Testis (tissue), 2 donors: ENCODE measurements around the gene HHIPL1.

Source experiments
- POLR2A ChIP-seq: fragments of 450-650 bp; IDR thresholded peaks from one replicate; pipeline ENCODE4 v1.6.1; 2017; ENCODE audit warnings: antibody characterized with exemption, mild to moderate bottlenecking, moderate library complexity
- TF ChIP-seq, protein P1 (sequence below), 3 experiments: fragments of 450-650 bp in 2 of 3; fragments of 200-600 bp in 1 of 3; sonication (generic) in 1 of 3; IDR thresholded peaks; one replicate each; pipeline ENCODE4 v1.5.1; 2016 to 2019; ENCODE audit warnings: antibody characterized with exemption in 3 of 3, mild to moderate bottlenecking in 2 of 3, moderate library complexity in 1 of 3

DNA sequence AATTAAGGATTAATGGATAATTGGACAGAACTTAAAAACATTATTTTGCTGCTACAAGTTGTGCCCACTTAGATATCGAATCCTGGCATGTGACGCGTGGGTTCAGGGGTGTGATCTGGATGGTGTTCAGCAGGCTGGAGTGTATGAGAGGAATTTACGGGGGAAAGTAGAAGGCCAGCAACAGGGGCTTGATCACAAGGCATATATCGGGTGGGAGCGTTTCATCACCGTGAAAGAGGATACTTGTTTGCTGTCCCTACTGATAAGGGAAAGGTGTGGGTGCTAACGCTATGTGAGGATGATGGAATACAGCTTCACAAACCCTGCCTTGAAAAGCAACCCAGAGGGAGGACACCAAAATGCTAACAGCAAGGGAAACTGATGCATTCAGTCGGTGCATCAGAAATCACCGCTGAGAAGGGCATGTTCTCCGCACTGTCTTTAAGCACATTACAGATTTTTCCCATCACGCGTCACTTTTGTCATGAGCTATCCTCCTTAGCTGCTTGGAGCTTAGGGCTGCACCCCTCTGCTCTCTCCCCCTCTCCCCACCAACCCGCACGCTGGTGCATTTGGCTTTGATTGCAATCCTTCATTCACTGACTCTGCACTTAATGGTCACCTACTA lies 13.4 kb downstream of the HHIPL1 start:
- TF ChIP-seq, protein P1, sequence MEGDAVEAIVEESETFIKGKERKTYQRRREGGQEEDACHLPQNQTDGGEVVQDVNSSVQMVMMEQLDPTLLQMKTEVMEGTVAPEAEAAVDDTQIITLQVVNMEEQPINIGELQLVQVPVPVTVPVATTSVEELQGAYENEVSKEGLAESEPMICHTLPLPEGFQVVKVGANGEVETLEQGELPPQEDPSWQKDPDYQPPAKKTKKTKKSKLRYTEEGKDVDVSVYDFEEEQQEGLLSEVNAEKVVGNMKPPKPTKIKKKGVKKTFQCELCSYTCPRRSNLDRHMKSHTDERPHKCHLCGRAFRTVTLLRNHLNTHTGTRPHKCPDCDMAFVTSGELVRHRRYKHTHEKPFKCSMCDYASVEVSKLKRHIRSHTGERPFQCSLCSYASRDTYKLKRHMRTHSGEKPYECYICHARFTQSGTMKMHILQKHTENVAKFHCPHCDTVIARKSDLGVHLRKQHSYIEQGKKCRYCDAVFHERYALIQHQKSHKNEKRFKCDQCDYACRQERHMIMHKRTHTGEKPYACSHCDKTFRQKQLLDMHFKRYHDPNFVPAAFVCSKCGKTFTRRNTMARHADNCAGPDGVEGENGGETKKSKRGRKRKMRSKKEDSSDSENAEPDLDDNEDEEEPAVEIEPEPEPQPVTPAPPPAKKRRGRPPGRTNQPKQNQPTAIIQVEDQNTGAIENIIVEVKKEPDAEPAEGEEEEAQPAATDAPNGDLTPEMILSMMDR (IDR thresholded peaks at IDR 0.05), result no peak
- no peak for TF ChIP-seq POLR2A
